ENCODE data around the gene DMAC2L.

DMAC2L gene

DNA sequence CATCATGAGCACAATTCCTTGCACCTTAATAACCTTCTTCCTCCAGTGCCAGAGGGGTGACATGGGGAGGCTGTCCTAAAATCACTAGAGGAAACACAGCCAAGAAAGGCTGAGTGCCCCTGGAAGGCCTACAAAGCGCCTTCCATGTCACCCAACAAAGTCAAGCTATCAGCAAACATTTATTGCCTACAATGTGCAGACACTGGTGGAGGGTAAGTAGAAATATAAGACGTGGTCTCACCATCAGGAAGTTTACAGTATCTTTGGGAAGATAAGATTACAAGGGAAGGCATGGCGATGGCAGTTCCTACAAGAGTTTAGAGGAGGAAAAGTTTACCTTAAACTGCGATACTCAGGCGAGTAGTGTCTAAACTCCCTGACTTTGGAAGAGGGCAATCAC lies 27.9 kb downstream of the DMAC2L start:
- no peak for TF ChIP-seq CTCF (IDR thresholded peaks at IDR 0.05)

- 0 out of 2 replicates have a peak, but pooled peaks have one; percentile 10 for TF ChIP-seq CTCF (IDR thresholded peaks at IDR 0.05)
Measured at GRCh38 chr14:50340963-50341362, 28.8 kb downstream of the DMAC2L start.

GRCh38 chr14:50342221-50343078 lies 30.3 kb downstream of the DMAC2L start:
- peak; percentile 66 for TF ChIP-seq CTCF (IDR thresholded peaks at IDR 0.05)

GRCh38 chr14:50343434-50343833 lies 31.3 kb downstream of the DMAC2L start:
- TF ChIP-seq CTCF (IDR thresholded peaks at IDR 0.05), result no peak

GRCh38 chr14:50344116-50344775 lies 32.1 kb downstream of the DMAC2L start:
- no peak for TF ChIP-seq CTCF (IDR thresholded peaks at IDR 0.05)

DNA sequence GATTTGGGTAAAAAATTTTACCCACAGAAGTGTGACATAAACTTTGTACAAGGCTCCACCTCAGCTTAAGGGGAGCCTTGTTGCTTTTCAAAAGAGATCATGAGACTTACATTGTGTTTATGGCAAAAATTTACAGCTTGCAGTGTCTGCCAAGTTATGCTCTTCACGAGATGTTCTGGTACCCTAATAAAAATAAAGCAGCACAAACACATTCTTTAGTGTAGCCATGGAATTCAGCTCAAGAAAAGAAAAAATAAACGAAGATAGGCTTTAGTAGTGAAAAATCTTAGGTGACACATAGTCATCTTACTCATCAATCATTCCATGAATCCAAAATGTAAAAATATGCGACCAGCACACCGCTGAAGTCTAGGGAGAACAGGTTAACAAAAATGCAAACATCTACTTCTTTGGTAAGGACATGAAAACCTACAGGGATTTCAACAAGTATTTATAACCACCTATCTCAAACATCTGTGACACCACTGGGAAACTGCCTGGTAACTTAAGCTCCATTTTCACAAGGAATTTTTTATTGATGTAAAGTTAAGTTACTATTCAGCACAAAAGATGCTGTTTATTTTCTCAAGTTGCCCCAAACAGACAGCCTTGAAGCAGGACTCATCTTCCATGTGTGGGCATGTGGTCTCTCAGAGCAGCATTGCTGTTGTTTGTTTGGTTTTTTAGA lies 32.9 kb downstream of the DMAC2L start:
- no peak for TF ChIP-seq CTCF (IDR thresholded peaks at IDR 0.05)

DNA sequence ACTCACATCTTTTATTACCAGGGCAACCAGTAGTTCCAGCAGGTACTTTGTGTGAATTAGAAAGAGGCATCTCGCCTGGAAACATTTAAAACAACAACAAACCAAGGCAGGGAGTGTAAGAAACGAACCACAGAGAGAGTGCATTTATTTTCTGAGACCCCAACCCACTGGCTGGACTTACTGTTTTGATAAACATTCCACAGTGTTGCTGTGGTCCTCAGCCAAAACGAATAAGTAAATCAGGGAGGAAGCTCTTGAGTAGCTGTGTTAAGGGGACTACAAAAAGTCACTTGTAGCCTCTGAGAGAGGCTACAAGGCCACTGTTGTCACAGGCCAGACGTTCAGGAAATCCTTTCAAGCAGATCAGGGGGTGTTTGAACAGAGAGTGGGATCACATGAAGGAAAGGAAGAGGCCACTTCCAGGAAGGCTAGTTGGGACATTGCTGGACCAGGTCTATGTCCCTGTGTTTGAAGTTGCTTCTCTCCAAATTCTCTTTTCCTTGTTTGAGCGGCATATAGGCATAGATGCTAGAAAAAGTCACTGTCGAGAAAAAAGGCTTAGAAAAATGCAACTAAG lies 33.8 kb downstream of the DMAC2L start:
- TF ChIP-seq CTCF (IDR thresholded peaks at IDR 0.05), result no peak

Data from LNCAP (cell line).